Measurements from ENCODE around the gene SEC61G. TPM values are rescaled to one million over a fixed set of nuclear protein-coding genes. Genes with fewer than 3 reads are reported as not detected.

Gene SEC61G
- total RNA-seq, 2 donors from 2014 or later = 137 to 170 TPM

- no peaks in the 10 kb centered on the region for H3K9me3 ChIP-seq
- H3K36me3 ChIP-seq = no peaks in the 10 kb centered on the region
- H3K27me3 ChIP-seq = no peaks in the 10 kb centered on the region
Observed at GRCh38 chr7:54796853-54797252, 37.8 kb upstream of the SEC61G start.

DNA sequence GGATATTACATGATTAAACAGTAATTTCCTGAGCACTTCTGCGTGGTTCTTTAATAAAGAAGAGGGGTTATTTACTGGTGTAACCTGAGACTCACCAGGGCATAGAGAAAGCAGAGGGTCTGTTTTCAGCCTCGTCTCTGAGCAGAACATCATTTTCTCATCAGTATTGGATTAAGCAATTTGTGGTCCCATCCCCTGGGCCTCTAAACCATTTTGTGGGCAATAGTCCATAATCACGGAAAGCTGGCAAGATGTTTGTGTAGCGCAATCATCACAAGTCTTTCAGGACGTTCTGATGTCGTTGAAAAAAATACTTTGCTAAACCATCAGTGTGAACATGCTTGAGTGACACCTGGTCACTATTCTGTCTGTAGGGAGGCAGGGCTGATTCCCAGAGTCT lies 37.1 kb upstream of the SEC61G start:
- no peak overlapping the region for H3K9ac ChIP-seq (ENCODE audit: low read depth in 2 of 2, low read length in 2 of 2)
- no peak overlapping the region for H3K4me3 ChIP-seq
- H3K9me3 ChIP-seq = no peaks in the 10 kb centered on the region
- intact Hi-C loops (cut with DNase I) = no loop called here
- DNase-seq = no peak
- H3K4me1 ChIP-seq = no peaks in the 10 kb centered on the region
- no peak overlapping the region for H3K27ac ChIP-seq
- no peaks in the 10 kb centered on the region for H3K36me3 ChIP-seq
- TF ChIP-seq CTCF (IDR thresholded peaks at IDR 0.05) = no peak
- H3K27me3 ChIP-seq = no peaks in the 10 kb centered on the region

More at GRCh38 chr7:54796853-54797252, 37.8 kb upstream of the SEC61G start:
- no peak for DNase-seq
- Histone ChIP-seq H3K4me3 (no peak overlapping the region), H3K27ac (no peak overlapping the region), H3K4me1 (no peaks in the 10 kb centered on the region), H3K9ac (ENCODE audit: low read depth in 2 of 2, low read length in 2 of 2) (no peak overlapping the region)
- intact Hi-C loops (cut with DNase I) = no loop called here
- no peak for TF ChIP-seq CTCF (IDR thresholded peaks at IDR 0.05)

DNA sequence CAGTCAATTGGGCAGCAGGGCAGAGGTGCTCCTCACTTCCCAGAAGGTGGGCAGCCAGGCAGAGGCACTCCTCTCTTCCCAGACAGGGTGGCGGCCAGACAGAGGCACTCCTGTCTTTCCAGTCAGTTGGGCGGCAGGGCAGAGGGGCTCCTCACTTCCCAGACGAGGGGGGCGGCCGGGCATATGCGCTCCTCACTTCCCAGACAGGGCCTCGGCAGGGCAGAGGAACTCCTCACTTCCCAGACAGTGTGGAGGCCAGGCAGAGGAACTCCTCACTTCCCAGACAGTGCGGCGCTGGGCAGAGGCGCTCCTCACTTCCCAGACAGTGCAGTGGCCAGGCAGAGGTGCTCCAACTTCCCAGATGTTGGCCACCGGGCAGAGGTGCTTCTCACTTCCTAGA lies 33.4 kb upstream of the SEC61G start:
- DNase-seq = no peak
- no peaks in the 10 kb centered on the region for H3K4me1 ChIP-seq
- no peak overlapping the region for H3K4me3 ChIP-seq
- H3K9ac ChIP-seq (ENCODE audit: low read depth in 2 of 2, low read length in 2 of 2) = no peak overlapping the region
- no peak overlapping the region for H3K27ac ChIP-seq
- TF ChIP-seq CTCF (IDR thresholded peaks at IDR 0.05) = no peak
- no peaks in the 10 kb centered on the region for H3K9me3 ChIP-seq
- no peaks in the 10 kb centered on the region for H3K27me3 ChIP-seq
- intact Hi-C loops (cut with DNase I) = no loop called here
- H3K36me3 ChIP-seq = no peaks in the 10 kb centered on the region

- no peak overlapping the region for H3K27ac ChIP-seq
- H3K4me1 ChIP-seq = no peaks in the 10 kb centered on the region
- H3K27me3 ChIP-seq = no peaks in the 10 kb centered on the region
- H3K4me3 ChIP-seq = no peak overlapping the region
- no peaks in the 10 kb centered on the region for H3K36me3 ChIP-seq
- intact Hi-C loops (cut with DNase I) = no loop called here
- H3K9me3 ChIP-seq = no peaks in the 10 kb centered on the region
- peak; percentile 49 for TF ChIP-seq CTCF (IDR thresholded peaks at IDR 0.05)
- no peak overlapping the region for H3K9ac ChIP-seq (ENCODE audit: low read depth in 2 of 2, low read length in 2 of 2)
- peak; percentile 30 for DNase-seq
Observed at GRCh38 chr7:54788664-54789063, 29.7 kb upstream of the SEC61G start.

DNA sequence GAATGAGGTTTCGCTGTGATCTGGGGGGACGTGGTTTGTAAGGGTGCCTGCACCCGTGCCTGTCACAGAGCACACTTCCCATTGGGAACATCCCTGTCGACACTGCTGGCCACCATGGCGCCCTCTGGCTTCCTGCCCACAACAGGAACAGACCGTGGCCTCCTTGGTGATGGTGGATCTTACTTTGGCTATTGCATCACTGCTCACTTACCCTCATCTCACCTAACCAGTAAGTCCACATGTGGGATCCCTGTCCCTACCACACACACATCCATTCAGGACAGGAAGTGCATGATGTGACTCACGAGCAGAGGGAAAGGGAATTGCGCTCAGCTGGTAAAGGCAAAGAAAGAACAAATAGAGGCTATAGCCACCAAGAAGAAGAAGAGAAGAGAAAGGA lies 26.2 kb upstream of the SEC61G start:
- H3K27ac ChIP-seq = no peak overlapping the region
- H3K9ac ChIP-seq (ENCODE audit: low read depth in 2 of 2, low read length in 2 of 2) = no peak overlapping the region
- intact Hi-C loops (cut with DNase I) = no loop called here
- H3K4me1 ChIP-seq = no peaks in the 10 kb centered on the region
- no peak overlapping the region for H3K4me3 ChIP-seq
- no peak for TF ChIP-seq CTCF (IDR thresholded peaks at IDR 0.05)
- H3K9me3 ChIP-seq = no peaks in the 10 kb centered on the region
- no peaks in the 10 kb centered on the region for H3K36me3 ChIP-seq
- H3K27me3 ChIP-seq = no peaks in the 10 kb centered on the region
- no peak for DNase-seq

DNA sequence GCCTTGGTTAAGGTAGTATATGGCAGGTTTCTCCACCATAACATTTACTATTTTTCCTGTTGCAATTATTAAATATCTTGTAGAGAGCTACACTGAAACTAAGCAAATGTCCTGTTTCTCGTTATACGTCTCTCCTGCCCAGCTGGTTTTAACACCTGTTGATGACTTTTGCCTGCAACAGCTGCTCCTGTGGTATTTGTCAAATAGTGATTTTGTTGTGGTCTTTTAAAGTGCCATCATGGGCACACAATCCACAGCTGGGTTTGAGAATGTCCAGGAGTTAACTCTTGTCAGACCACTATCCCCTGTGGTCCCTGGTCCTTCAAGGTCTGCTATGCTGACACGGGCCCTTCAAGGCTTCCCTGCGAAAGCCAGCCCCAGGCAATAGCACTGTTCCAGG lies 24.9 kb upstream of the SEC61G start:
- Histone ChIP-seq H3K36me3 (no peaks in the 10 kb centered on the region), H3K4me3 (no peak overlapping the region), H3K27ac (no peak overlapping the region), H3K9ac (ENCODE audit: low read depth in 2 of 2, low read length in 2 of 2) (no peak overlapping the region), H3K4me1 (no peaks in the 10 kb centered on the region), H3K9me3 (no peaks in the 10 kb centered on the region), H3K27me3 (no peaks in the 10 kb centered on the region)
- intact Hi-C loops (cut with DNase I) = no loop called here
- no peak for DNase-seq
- no peak for TF ChIP-seq CTCF (IDR thresholded peaks at IDR 0.05)

All from colonic mucosa (tissue), 4 donors.